NCI-H774 (cell line): ENCODE data around the gene THUMPD1.
A peak's percentile ranks its signal among the peaks of the same experiment; 100 is the strongest.
"Not testable (repeated sequence)": the region's sequence is repeated elsewhere in the genome, so short reads cannot be mapped to it uniquely, and the experiment has no call there.

Source experiments
- DNase-seq: peaks from one replicate; lab custom pipeline; 2025; lab: John Stamatoyannopoulos, UW

Gene THUMPD1, protein sequence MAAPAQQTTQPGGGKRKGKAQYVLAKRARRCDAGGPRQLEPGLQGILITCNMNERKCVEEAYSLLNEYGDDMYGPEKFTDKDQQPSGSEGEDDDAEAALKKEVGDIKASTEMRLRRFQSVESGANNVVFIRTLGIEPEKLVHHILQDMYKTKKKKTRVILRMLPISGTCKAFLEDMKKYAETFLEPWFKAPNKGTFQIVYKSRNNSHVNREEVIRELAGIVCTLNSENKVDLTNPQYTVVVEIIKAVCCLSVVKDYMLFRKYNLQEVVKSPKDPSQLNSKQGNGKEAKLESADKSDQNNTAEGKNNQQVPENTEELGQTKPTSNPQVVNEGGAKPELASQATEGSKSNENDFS

GRCh38 chr16:20741554-20742285, at the start of gene THUMPD1:
Gene THUMPD1, minus strand, starts transcription at chr16:20741818. Its CDS starts 79 bp downstream, at chr16:20741739.
- DNase-seq = peak; percentile 91

GRCh38 chr16:20789130-20789529, 47.5 kb upstream of the THUMPD1 start:
- no peak for DNase-seq

GRCh38 chr16:20784204-20784603, 42.6 kb upstream of the THUMPD1 start:
- DNase-seq = no peak

DNA sequence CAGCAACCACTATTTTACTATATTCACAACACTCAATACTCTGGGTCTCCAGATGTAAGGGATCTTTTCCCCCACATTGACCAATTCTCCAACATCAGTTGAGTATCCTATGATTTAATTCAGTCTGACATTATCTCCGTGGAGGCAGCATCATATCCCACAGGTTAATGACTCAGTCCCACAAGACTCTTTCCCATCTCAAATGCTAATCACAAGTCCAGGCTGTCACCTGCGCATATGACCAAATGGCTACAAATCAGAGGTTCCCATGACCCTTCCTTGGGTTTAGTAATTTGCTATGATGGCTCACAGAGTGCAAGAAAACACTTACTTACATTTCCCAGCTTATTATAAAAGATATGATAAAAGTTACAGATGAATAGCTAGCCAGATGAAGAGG, 40.9 kb upstream of the THUMPD1 start:
- DNase-seq = no peak

DNA sequence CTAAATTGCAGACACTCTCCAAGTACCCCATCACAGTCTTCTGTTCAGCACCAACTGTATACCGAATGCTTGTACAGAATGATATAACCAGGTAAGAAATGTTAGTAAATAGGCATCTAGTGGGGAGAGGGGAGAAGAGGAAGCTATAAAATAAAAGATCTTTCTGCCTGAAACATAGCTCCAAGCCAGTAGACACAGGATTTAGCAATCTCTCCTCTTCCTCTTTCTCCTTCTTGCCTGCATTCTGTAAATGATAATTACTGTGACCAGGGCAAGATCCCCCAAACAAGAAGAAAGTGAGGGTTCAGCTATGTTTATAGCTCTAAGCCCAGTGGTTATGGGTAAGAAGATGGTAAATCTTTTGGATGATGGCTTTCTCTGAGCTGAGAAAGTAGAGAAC, 40.1 kb upstream of the THUMPD1 start:
- DNase-seq = no peak

DNA sequence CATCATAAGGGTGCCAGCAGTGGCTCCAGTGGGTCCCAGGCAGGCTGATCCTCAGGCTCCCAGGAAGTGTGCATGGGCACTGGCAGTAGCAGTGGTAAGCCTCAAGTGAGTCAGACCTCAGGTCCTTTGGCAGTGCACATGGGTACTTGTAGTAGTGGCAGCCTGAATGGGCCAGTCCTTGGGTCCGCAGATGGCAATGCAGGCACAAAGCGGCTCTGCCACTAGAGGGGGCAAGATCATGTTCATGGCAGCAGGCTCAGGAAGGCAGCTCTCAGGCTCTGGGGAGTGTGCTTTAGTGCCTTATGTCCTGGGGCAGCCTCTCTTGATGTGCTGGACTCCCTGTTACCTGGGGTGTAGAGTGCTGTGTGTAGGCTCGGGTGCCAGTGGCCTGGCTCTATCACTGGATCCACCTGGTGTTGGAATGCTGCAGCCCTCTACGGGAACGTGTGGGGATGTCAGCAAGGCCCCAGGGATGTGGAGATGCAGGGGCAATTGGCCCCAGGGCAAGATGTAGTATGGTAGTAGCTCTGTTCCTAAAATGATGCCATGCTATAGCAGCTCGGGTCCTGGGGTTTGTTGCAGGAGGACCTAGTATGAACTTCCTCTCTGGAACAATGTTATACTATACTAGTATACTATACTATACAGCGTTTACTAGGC, 33.2 kb upstream of the THUMPD1 start:
- peak; percentile 33 for DNase-seq

DNA sequence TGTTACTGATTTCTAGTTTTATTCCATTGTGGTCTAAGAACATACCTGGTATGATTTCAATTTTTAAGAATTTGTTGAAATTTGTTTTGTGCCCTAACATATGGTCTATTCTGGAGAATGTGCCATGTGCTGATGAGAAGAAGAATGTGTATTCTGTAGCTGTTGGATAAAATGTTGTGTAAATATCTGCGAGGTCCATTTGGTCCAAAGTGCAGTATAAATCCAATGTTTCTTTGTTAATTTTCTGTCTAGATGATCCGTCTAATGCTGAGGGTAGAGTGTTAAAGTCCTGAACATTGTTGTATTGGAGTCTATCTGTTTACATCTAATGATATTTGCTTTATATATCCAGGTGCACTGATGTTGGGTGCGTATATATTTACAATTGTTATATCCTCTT, 32.1 kb upstream of the THUMPD1 start:
- DNase-seq = no peak

DNA sequence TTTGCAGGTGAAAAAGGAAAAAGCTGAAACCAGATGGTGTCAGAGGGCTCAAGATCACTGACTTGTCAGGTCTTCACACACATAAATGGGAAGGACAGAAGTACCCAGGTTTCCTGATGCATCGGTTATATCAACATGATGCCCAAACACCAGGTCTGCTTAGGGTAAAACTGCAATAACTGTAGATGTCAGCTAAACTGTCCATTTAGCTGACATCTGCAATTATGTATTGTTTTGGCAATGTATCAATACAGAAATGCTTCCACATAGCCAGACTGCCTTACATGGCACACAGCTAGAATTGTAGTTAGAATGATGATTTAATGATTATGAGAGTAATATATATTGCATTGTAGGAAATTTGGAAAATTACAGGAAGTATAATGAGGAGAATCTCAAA, 27.2 kb upstream of the THUMPD1 start:
- DNase-seq = no peak

DNA sequence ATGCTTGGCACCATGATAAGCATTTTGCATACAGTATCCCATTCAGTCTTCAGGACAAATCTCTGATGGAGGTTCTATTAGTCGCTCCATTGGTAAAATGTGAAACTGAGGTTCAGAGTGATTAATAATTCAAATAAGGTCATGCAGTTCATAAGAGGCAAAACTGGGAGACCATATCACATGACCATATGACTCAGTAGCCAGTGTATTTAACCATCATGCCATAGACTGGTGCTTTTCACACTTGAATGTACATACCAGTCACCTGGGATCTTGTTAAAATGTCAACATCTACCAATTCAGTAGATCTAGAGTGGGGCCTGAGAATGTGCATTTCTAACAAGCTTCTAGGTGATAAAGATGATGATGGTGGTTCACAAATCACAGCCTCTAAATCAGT, 26.5 kb upstream of the THUMPD1 start:
- no peak for DNase-seq

DNA sequence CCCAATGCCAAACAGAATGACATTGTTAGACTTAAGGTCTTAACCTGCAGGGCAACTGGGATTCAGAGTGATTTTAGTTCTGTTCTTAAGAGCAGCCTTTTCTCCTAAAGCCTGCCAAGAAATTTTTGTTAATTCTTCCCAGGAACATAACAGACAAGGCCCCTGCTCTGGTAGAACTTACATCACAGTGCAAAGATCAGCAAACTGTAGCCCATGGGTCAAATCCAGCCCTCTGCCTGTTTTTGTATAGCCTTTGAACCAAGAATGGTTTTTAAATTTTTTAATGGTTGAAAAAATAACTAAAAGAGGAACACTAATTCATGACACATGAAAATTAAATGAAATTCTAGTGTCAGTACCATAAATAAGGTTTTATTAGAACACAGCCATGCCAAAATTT, 26.0 kb upstream of the THUMPD1 start:
- no peak for DNase-seq

DNA sequence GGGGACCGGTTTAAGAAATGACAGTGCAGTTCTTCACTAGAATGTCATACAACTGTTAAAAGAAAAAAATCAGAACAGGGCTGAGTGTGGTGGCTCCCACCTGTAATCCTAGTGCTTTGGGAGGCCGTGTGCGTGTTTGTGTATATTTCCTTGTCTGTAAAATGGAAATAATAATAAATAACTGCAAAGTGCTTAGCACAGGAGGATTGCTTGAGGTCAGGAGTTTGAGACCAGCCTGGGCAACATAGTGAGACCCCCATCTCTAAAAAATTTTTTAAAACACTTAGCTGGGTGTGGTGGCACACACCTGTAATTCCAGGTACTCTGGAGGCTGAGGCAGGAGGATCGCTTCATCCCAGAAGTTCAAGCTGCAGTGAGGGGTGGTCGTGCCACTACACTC, 24.7 kb upstream of the THUMPD1 start:
- no peak for DNase-seq

DNA sequence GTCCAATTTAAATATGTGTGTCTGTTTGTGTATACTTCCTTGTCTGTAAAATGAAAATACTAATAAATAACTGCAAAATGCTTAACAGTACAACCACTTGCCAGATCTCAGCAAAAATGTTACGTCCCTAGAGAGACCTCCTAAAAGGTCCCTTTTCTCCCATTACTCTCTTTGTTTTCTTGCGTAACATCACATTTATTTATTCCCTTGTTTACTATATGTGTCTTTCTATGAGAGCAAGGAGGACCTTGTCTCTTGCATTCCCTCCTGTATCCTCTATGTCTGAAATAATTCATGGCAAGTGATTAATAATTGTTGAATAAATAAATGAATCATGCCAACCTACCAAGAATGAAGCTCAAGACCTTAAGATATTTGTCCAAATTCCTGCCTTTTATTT, 24.1 kb upstream of the THUMPD1 start:
- DNase-seq = no peak

GRCh38 chr16:20764448-20764847, 22.8 kb upstream of the THUMPD1 start:
- DNase-seq = not testable (repeated sequence)

GRCh38 chr16:20763461-20764232, 22.0 kb upstream of the THUMPD1 start, which contains the start of gene ACSM3:
Gene ACSM3, plus strand, starts transcription at chr16:20764014. Its CDS starts 6,021 bp downstream, at chr16:20770035.
- no peak for DNase-seq

- DNase-seq = no peak
Measured at GRCh38 chr16:20762404-20763123, 20.9 kb upstream of the THUMPD1 start.

GRCh38 chr16:20761175-20761574, 19.6 kb upstream of the THUMPD1 start:
- no peak for DNase-seq

- no peak for DNase-seq
Measured at GRCh38 chr16:20760346-20760745, 18.7 kb upstream of the THUMPD1 start.

GRCh38 chr16:20755799-20756198, 14.2 kb upstream of the THUMPD1 start:
- DNase-seq = not testable (repeated sequence)

DNA sequence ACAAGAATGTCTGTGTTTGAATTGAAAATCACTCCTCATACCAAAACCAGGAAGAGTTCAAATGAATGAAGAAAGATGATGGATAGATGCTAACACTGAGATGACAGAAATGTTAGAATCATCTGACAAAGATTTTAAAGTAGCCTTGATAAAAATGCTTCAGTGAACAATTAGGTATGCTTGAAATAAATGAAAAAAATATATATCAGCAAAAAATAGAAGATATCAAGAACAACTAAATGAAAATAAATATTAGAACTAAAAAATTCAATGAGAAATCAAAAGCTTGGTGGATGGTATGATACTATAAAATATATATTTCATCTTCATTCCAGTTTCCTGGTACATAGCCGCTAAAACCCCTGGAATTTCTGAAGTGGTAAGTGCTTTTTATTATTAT, 13.6 kb upstream of the THUMPD1 start:
- DNase-seq = no peak

DNA sequence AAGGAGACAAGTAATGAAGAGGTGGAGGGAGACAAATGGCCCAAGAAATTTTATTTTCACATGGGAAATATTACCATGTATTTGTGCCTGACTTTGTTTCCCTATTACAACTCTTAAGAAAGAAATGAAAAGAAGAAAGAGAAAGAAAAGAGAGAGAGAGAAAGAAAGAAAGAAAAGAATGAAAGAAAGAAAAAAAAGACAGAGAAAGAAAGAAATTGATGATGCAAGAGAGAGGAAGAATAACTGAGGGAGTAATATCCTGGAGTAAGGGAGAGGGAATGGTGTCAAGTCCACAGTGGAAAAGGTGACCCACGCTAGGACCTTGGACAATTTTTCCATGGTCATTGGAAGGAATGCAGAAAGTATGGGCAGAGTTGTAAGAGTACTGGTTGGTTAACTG, 12.1 kb upstream of the THUMPD1 start:
- no peak for DNase-seq

DNA sequence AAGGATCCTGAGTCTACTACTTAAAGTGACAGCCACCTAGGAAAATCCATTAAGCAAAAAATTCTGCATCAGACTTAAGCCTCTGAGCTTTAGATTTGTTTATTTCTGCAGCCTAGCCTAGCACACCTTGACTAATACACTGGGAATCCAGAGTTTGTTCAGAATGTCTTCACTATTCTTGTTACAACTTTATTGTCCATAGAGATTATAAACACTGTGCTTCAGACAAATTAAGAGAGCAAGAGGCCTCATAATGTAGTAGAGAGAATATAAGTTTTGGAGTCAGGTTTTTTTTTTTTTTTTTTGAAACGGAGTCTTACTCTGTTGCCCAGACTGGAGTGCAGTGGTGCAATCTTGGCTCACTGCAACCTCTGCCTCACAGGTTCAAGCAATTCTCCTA, 8.9 kb upstream of the THUMPD1 start:
- no peak for DNase-seq
